B cell (primary cell): ENCODE data around the gene GARS1.

Experiments
- CTCF ChIP-seq: fragments of 200-600 bp; IDR thresholded peaks from one replicate; pipeline ENCODE4 v1.8.0; 2022; ENCODE audit warnings: antibody characterized with exemption, mild to moderate bottlenecking
- EZH2 ChIP-seq: IDR thresholded peaks from 2 replicates; pipeline ENCODE4 v1.6.1; 2012; ENCODE audit warnings: borderline replicate concordance, low read depth, mild to moderate bottlenecking, moderate library complexity, low read length; ENCODE audit not compliant: insufficient read depth, poor library complexity, severe bottlenecking

- TF ChIP-seq CTCF (no peak), EZH2 (no peak)
Observed at GRCh38 chr7:30552330-30552729, 42.3 kb upstream of the GARS1 start.
